Neural progenitor cell (in vitro differentiated cells): ENCODE results near the gene UNCX.

Experiments used
- CTCF ChIP-seq: fragments of 200-600 bp; sonication (generic); IDR thresholded peaks from 2 replicates; pipeline ENCODE4 v1.5.1; 2017; ENCODE audit warnings: antibody characterized with exemption, mild to moderate bottlenecking
- EZH2 ChIP-seq: fragments of 200-600 bp; sonication (generic); IDR thresholded peaks from 2 replicates; pipeline ENCODE4 v1.6.1; 2017; ENCODE audit warnings: antibody characterized with exemption, mild to moderate bottlenecking, moderate library complexity
- EZH2phosphoT487 ChIP-seq: fragments of 200-600 bp; sonication (generic); IDR thresholded peaks from 2 replicates; pipeline ENCODE4 v1.6.1; 2017; ENCODE audit warnings: antibody characterized with exemption

DNA sequence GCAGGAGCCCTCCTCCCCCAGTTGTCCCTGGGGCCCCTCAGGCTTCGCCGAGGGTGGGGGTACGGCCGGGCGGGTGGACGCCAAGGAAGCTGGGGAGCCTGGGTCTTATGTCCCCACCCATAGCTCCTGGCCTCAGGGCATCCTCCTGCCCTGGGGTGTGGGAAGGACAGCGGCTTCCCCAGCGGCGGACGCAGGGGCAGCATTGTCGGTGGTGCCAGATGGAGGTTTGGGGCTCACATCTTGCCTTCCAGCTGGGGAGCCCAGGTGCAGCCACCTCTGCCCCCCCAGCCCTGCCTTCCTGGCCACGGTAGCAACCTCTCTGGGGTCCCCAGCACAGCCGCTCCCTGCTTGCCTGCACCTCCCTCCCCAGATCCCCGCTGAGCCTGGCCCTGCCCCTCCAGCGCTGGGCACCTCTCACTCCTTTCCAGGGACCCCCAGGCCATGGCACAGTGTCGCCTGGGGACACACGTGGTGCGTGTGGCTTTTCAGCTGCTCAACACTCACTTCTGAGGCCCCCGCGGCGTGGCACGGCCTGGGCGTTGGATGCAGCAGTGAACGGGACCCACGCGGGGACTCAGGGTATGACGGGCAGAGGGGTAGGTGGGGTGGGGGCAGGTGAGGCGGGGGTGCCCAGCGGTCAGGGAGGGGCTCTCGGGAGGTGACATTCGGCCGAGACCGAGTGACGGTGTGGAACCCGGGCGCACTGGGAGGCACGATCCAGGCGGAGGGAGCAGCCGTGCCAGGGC is 53.1 kb downstream of the UNCX start:
- TF ChIP-seq CTCF (no peak), EZH2 (no peak), EZH2phosphoT487 (no peak)
